ENCODE results near the gene SPIN3. TPM values are rescaled to one million over a fixed set of nuclear protein-coding genes. Genes with fewer than 3 reads are reported as not detected.

SPIN3 gene
- total RNA-seq, 1 experiment from 2014 or later, result 2.8 TPM

Other genes with a start within 250 kb of the SPIN3 start
- 8.4 and 10.8 TPM in 2 replicates for gene SPIN2B, start 126.0 kb upstream of the SPIN3 start, total RNA-seq (2014; rRNA removed; shearing (Covaris generic); ENCODE audit: low replicate concordance)
- not detected in 2 replicates for gene SPIN2A, start 141.9 kb upstream of the SPIN3 start, total RNA-seq (2014; rRNA removed; shearing (Covaris generic); ENCODE audit: low replicate concordance)

All from MG63 (cell line).